ENCODE results near the gene BMERB1. TPM values are rescaled to one million over a fixed set of nuclear protein-coding genes. Genes with fewer than 3 reads are reported as not detected.

The BMERB1 gene
- total RNA-seq, 1 donor from 2014 or later, result 22.6 TPM

DNA sequence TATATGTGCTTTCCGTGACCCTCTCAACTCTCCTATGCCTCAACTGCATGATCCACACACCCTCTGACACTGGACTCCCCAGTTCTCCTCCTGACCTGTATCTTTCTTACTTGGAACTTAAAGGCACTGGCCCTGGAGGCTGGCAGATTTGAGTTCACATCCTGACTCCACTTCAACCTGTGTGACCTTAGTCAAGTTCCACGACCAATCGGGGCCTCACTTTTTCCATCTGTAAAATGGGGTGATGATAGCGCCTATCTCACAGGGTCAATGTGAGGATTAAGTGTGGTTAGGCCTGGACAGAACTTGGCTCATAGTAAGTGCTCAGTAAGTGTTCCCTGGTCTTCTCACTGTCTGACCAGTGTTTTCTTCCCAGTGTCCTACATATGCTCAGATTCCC lies 183.5 kb downstream of the BMERB1 start:
- Histone ChIP-seq H3K27ac (no peak overlapping the region), H3K9me3 (no peaks in the 10 kb centered on the region), H3K4me3 (no peak overlapping the region), H3K27me3 (no peaks in the 10 kb centered on the region), H3K4me1 (no peaks in the 10 kb centered on the region), H3K36me3 (peaks cover 96% of the 10 kb centered on the region)
- intact Hi-C loops (cut with DNase I), result no loop called here
- TF ChIP-seq, protein P1, sequence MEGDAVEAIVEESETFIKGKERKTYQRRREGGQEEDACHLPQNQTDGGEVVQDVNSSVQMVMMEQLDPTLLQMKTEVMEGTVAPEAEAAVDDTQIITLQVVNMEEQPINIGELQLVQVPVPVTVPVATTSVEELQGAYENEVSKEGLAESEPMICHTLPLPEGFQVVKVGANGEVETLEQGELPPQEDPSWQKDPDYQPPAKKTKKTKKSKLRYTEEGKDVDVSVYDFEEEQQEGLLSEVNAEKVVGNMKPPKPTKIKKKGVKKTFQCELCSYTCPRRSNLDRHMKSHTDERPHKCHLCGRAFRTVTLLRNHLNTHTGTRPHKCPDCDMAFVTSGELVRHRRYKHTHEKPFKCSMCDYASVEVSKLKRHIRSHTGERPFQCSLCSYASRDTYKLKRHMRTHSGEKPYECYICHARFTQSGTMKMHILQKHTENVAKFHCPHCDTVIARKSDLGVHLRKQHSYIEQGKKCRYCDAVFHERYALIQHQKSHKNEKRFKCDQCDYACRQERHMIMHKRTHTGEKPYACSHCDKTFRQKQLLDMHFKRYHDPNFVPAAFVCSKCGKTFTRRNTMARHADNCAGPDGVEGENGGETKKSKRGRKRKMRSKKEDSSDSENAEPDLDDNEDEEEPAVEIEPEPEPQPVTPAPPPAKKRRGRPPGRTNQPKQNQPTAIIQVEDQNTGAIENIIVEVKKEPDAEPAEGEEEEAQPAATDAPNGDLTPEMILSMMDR (IDR thresholded peaks at IDR 0.05), result no peak
- DNase-seq, result no peak
- ATAC-seq, result no peak

DNA sequence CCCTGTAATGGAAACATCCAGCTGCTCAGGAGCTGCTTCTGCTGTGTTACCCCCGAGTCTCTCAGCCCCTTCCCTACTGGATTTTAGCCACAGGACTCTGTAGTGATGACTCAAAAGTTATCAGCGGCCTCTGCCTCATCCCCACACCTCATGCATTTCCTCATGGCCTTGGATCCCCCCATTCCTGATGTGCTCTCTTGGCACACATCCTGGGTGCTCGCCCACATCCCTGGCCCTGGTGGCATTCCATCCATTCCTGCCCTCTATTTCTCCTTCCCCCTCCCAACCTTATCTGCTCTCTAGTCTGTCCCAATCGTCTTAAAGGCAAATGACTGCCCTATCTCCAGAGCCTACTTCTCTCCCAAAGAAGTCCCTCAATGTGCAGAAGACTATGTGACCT lies 184.0 kb downstream of the BMERB1 start:
- ATAC-seq (no peak), DNase-seq (no peak)

DNA sequence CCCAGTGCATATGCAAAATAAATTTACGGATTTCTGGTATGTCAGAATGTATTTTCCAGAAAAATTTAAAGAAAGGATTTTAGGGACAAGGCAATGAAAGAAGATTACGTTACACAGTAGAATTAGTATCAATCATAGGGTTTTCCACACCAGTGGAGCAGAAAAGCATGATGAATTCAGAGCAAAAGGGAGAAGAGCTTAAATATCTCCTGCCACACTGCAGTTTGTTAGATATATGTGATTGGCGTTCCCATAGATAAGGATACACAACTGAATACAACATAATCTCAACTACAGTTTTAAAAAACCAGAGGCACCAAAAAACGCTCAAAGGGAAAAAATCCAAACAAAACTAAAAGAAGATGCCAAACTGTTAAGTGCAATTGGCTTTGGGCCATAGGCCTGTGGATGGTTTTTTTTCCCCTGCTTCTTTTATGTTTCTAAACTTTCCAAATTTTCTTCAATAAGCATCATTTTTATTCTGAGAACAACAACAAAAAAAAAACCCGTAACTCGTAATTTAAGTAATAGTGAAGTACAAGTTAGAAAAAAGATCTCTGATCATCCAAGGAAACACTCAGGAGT lies 186.3 kb downstream of the BMERB1 start:
- intact Hi-C loops (cut with DNase I), result no loop called here
- no peak for DNase-seq
- no peak for ATAC-seq
- Histone ChIP-seq H3K27ac (no peak overlapping the region), H3K4me1 (no peaks in the 10 kb centered on the region), H3K27me3 (no peaks in the 10 kb centered on the region), H3K9me3 (no peaks in the 10 kb centered on the region), H3K4me3 (no peak overlapping the region), H3K36me3 (peaks cover 99% of the 10 kb centered on the region)
- TF ChIP-seq, protein P1 (IDR thresholded peaks at IDR 0.05), result no peak

More for the DNA sequence above, 184.0 kb downstream of the BMERB1 start:
- H3K27me3 ChIP-seq, result no peaks in the 10 kb centered on the region
- H3K4me3 ChIP-seq, result no peak overlapping the region
- no peaks in the 10 kb centered on the region for H3K9me3 ChIP-seq
- no peak overlapping the region for H3K27ac ChIP-seq
- intact Hi-C loops (cut with DNase I), result no loop called here
- H3K36me3 ChIP-seq, result peaks cover 98% of the 10 kb centered on the region
- TF ChIP-seq, protein P1 (IDR thresholded peaks at IDR 0.05), result no peak
- no peaks in the 10 kb centered on the region for H3K4me1 ChIP-seq

DNA sequence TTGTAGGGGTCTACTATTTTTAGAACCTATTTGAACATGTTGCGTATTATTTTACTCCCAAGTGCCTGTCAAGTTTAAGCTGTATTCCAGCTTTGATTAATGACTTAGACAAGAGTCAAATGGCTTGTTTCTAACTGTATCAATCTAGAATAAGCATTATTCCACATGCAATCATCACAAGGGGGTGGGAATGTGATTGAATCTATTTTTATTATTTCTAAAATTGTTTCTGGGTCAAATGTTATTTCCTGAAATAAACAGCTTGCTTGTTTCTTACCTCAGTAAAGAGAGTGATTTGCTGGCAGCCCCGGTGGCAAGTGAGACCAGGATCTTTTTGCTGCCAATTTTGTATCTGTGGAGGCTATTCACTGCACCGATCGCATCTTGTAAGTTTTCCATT lies 187.1 kb downstream of the BMERB1 start:
- no peak for DNase-seq
- ATAC-seq, result no peak
- Histone ChIP-seq H3K4me3 (no peak overlapping the region), H3K9me3 (no peaks in the 10 kb centered on the region), H3K27me3 (no peaks in the 10 kb centered on the region), H3K4me1 (no peaks in the 10 kb centered on the region), H3K36me3 (peaks cover 99% of the 10 kb centered on the region), H3K27ac (no peak overlapping the region)
- intact Hi-C loops (cut with DNase I), result no loop called here
- TF ChIP-seq, protein P1 (IDR thresholded peaks at IDR 0.05), result no peak

DNA sequence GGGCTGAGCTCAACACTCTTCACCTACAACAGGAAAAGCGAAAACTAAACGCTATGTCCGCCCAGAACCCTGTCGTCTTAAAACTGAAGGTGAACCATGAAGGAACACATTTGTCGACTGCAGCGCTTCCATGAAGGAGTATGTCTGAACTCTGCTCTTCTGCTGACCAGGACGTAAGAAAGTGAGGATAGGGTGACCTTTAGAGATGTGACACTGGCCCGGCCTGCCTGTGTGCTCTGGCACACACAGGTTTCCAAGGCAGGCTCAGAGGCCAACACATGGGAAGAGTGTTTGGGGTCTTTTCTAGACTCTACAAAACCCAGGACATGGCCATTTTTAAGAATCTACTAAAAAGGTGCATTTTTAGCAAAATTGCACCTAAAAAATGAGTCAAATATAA lies 187.5 kb downstream of the BMERB1 start:
- peaks cover 98% of the 10 kb centered on the region for H3K36me3 ChIP-seq

More for the DNA sequence above, 187.5 kb downstream of the BMERB1 start:
- Histone ChIP-seq H3K27ac (no peak overlapping the region), H3K27me3 (no peaks in the 10 kb centered on the region), H3K4me1 (no peaks in the 10 kb centered on the region), H3K4me3 (no peak overlapping the region), H3K9me3 (no peaks in the 10 kb centered on the region)
- no peak for DNase-seq
- TF ChIP-seq, protein P1 (IDR thresholded peaks at IDR 0.05), result no peak
- no peak for ATAC-seq
- intact Hi-C loops (cut with DNase I), result no loop called here

Data from upper lobe of right lung (tissue), 1 donor.